Measurements from ENCODE around the gene PTGR2. TPM values are rescaled to one million over a fixed set of nuclear protein-coding genes. Genes with fewer than 3 reads are reported as not detected.
"Not testable (repeated sequence)": the region's sequence is repeated elsewhere in the genome, so short reads cannot be mapped to it uniquely, and the experiment has no call there.

PTGR2 gene
- total RNA-seq, 3 donors from 2014 or later = 11.4 to 23.2 (median 17.2) TPM

DNA sequence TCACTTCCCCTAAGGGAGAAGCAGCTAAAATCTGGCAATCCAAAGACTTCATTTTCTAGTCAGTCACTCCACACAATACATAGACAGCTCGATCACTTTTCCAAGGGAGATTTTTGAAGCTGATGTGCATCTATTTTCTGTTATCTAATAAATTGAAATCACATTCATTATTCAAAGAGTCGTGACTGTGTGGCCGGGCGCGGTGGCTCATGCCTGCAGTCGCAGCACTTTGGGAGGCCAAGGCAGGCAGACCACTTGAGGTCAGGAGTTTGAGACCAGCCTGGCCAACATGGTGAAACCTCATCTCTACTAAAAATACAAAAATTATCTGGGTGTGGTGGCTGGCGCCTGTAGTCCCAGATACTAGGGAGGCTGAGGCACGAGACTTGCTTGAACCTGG, 27.1 kb upstream of the PTGR2 start:
- TF ChIP-seq, protein P1, sequence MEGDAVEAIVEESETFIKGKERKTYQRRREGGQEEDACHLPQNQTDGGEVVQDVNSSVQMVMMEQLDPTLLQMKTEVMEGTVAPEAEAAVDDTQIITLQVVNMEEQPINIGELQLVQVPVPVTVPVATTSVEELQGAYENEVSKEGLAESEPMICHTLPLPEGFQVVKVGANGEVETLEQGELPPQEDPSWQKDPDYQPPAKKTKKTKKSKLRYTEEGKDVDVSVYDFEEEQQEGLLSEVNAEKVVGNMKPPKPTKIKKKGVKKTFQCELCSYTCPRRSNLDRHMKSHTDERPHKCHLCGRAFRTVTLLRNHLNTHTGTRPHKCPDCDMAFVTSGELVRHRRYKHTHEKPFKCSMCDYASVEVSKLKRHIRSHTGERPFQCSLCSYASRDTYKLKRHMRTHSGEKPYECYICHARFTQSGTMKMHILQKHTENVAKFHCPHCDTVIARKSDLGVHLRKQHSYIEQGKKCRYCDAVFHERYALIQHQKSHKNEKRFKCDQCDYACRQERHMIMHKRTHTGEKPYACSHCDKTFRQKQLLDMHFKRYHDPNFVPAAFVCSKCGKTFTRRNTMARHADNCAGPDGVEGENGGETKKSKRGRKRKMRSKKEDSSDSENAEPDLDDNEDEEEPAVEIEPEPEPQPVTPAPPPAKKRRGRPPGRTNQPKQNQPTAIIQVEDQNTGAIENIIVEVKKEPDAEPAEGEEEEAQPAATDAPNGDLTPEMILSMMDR (IDR thresholded peaks at IDR 0.05) = no peak
- no peak for ATAC-seq
- Histone ChIP-seq H3K4me3 (no peak overlapping the region), H3K36me3 (ENCODE audit: low read depth) (no peaks in the 10 kb centered on the region), H3K4me1 (ENCODE audit: low read depth) (peaks cover 14% of the 10 kb centered on the region), H3K9me3 (no peaks in the 10 kb centered on the region)
- intact Hi-C loops (cut with DNase I, micrococcal nuclease) = no loop called here
- no peak for DNase-seq

- ATAC-seq (peak; percentile 97), DNase-seq (peak; percentile 90 to 98 (median 91))
- Histone ChIP-seq H3K4me3 (no peak overlapping the region), H3K4me1 (ENCODE audit: low read depth) (peaks cover 14% of the 10 kb centered on the region), H3K36me3 (ENCODE audit: low read depth) (no peaks in the 10 kb centered on the region), H3K9me3 (no peaks in the 10 kb centered on the region)
- TF ChIP-seq, protein P1 (IDR thresholded peaks at IDR 0.05) = peak; percentile 82
- intact Hi-C loops (cut with DNase I, micrococcal nuclease) = loop anchor here (5.0 kb wide), 1 partner anchor 98 kb away; no protein-coding TSS in a partner anchor
These were observed 26.0 kb upstream of the PTGR2 start for GRCh38 chr14:73825551-73826188.

- not testable (repeated sequence) for DNase-seq; H3K36me3 ChIP-seq (ENCODE audit: low read depth); H3K9me3 ChIP-seq; H3K4me3 ChIP-seq; ATAC-seq
- H3K4me1 ChIP-seq (ENCODE audit: low read depth) = peaks cover 14% of the 10 kb centered on the region
- intact Hi-C loops (cut with DNase I, micrococcal nuclease) = loop anchor here (5.0 kb wide), 1 partner anchor 100 kb away; no protein-coding TSS in a partner anchor
These were observed 24.4 kb upstream of the PTGR2 start for GRCh38 chr14:73827190-73827589.

GRCh38 chr14:73829071-73829470, 22.6 kb upstream of the PTGR2 start:
- Histone ChIP-seq H3K4me3 (no peak overlapping the region), H3K36me3 (ENCODE audit: low read depth) (no peaks in the 10 kb centered on the region), H3K9me3 (no peaks in the 10 kb centered on the region), H3K4me1 (ENCODE audit: low read depth) (peaks cover 8% of the 10 kb centered on the region)
- intact Hi-C loops (cut with DNase I, micrococcal nuclease) = loop anchor here (5.0 kb wide), 1 partner anchor 102 kb away; no protein-coding TSS in a partner anchor
- TF ChIP-seq, protein P1 (IDR thresholded peaks at IDR 0.05) = no peak
- DNase-seq (no peak), ATAC-seq (no peak)

GRCh38 chr14:73829526-73830431, 21.9 kb upstream of the PTGR2 start:
- H3K4me1 ChIP-seq (ENCODE audit: low read depth) = peaks cover 8% of the 10 kb centered on the region
- DNase-seq = no peak
- intact Hi-C loops (cut with DNase I, micrococcal nuclease) = loop anchor here (5.0 kb wide), 1 partner anchor 102 kb away; no protein-coding TSS in a partner anchor
- TF ChIP-seq, protein P1 (IDR thresholded peaks at IDR 0.05) = no peak
- peak; percentile 31 for ATAC-seq
- no peaks in the 10 kb centered on the region for H3K9me3 ChIP-seq
- no peak overlapping the region for H3K4me3 ChIP-seq
- H3K36me3 ChIP-seq (ENCODE audit: low read depth) = no peaks in the 10 kb centered on the region

GRCh38 chr14:73833034-73833433, 18.6 kb upstream of the PTGR2 start:
- H3K4me3 ChIP-seq = no peak overlapping the region
- TF ChIP-seq, protein P1 (IDR thresholded peaks at IDR 0.05) = no peak
- DNase-seq (no peak), ATAC-seq (no peak)
- H3K9me3 ChIP-seq = no peaks in the 10 kb centered on the region
- H3K36me3 ChIP-seq (ENCODE audit: low read depth) = no peaks in the 10 kb centered on the region
- no peaks in the 10 kb centered on the region for H3K4me1 ChIP-seq (ENCODE audit: low read depth)
- intact Hi-C loops (cut with DNase I, micrococcal nuclease) = no loop called here

Measured in mucosa of descending colon (tissue), 3 donors.